ENCODE measurements around the gene FBXL13.
"Not testable (repeated sequence)": the region's sequence is repeated elsewhere in the genome, so short reads cannot be mapped to it uniquely, and the experiment has no call there.

FBXL13 gene

GRCh38 chr7:103020876-103021275 lies 53.7 kb downstream of the FBXL13 start:
- not testable (repeated sequence) for DNase-seq

DNA sequence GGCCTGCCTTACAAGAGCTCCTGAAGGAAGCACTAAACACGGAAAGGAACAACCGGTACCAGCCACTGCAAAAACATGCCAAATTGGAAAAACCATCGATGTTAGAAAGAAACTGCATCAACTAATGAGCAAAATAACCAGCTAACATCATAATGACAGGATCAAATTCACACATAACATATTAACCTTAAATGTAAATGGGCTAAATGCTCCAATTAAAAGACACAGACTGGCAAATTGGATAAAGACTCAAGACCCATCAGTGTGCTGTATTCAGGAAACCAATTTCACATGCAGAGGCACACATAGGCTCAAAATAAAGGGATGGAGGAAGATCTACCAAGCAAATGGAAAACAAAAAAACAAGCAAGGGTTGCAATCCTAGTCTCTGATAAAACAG lies 56.3 kb downstream of the FBXL13 start:
- not testable (repeated sequence) for DNase-seq

DNA sequence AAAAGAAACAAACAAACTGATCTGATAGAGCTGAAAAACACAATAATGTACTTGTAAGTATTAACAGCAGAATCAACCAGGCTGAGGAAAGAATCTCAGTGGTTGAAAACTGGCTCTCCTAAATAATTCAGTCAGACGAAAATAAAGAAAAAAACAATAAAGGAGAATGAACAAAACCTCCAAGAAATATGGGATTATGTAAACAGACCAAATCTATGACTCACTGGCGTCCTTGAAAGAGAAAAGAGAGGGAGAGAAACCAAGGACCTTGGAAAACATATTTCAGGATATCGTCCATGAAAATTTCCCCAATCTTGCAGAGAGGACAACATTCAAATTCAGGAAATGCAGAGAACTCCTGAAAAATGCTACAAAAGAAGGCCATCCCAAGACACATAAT lies 62.9 kb downstream of the FBXL13 start:
- DNase-seq, result no peak

DNA sequence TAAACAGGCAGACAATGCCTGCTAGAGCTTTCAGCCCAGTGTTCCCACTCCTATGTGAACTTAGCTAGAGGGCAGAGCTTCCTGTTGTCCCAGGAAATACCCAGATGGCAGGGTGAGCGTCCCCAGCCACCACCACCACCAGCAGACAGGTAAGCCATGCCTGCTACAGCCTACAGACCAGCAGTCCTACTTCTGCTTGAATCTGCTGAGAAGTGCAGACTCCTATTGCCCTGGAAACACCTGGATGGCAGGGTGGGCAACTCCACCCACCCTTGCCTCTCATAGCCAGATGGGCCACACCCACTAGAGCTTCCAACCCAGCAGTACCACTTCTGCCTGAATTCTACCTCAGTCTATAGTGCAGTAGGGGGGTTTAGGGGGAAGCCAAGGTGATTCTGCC lies 64.4 kb downstream of the FBXL13 start:
- no peak for DNase-seq

- no peak for DNase-seq
These were observed 65.0 kb downstream of the FBXL13 start for GRCh38 chr7:103009466-103010185.

DNA sequence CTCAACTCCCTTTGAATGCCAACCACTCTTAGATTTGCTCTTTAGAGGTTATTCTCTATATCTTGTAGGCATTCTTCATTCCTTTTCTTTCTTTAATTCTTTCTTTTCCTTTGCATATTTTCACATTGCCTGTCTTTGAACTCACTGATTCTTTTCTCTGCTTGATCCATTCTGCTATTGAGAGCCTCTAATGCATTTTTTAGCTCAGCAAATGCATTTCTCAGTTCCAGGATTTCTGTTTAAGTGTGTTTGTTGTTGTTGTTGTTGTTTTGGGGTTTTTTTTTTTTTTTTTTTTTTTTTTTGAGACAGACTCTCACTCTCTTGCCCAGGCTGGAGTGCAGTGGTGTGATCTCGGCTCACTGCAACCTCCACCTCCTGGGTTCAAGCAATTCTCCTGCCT lies 71.6 kb downstream of the FBXL13 start:
- no peak for DNase-seq

DNA sequence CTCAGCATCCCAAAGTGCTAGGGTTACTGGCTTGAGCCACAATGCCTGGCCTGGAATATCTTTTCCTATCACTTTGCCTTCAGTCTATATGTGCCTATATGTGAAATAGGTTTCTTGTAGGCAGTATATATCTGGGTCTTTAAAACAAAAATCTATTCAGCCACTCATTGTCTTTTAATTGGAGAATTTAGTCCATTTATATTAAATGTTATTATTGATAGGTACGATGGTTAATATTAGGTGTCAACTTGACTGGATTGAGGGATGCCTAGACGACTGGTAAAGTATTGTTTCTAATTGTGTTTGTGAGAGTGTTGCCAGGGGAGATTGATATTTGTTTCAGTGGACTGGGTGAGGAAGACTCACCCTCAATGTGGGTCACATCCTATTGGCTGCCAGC lies 73.4 kb downstream of the FBXL13 start:
- DNase-seq, result no peak

GRCh38 chr7:102996957-102997356 lies 77.6 kb downstream of the FBXL13 start:
- no peak for DNase-seq

DNA sequence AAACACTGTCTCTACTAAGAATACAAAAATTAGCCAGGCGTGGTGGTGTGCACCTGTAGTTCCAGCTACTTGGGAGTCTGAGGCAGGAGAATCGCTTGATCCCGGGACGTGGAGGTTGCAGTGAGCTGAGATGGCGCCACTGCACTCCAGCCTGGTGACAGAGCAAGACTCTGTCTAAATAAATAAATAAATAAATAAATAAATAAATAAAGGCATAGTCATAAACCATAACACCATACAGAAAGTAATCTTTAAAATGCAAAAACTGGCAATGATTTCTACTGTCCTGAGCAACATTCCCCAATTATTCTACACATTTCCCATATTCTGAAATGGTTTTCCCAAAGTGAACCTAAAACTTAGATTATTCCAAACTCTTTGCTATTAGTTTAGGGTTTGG lies 79.0 kb downstream of the FBXL13 start:
- DNase-seq, result not testable (repeated sequence)

- no peak for DNase-seq
These were observed 80.0 kb downstream of the FBXL13 start for GRCh38 chr7:102994567-102994966.

DNA sequence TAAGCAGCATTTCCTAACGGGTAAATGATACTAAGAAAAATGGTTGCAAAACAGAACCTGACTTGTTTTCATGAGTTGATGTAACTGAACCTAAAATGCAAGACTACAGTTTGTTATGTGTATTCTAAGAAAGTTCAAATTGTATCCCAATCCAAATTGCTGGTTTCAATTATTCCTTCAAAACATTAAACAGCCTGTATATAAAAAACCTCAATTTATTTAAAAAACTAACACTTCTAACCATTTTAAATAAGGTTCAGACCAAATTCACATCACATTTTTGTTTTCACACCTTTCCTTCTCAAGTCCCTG lies 80.9 kb downstream of the FBXL13 start:
- no peak for DNase-seq

- no peak for DNase-seq
These were observed 81.5 kb downstream of the FBXL13 start for GRCh38 chr7:102992938-102993717.

GRCh38 chr7:102992509-102992937 lies 82.1 kb downstream of the FBXL13 start:
- no peak for DNase-seq

GRCh38 chr7:102991540-102992214 lies 82.9 kb downstream of the FBXL13 start:
- no peak for DNase-seq

GRCh38 chr7:102991077-102991539 lies 83.5 kb downstream of the FBXL13 start:
- no peak for DNase-seq

- no peak for DNase-seq
These were observed 84.0 kb downstream of the FBXL13 start for GRCh38 chr7:102990642-102991041.

GRCh38 chr7:102988631-102989560 lies 85.7 kb downstream of the FBXL13 start:
- DNase-seq, result no peak

DNA sequence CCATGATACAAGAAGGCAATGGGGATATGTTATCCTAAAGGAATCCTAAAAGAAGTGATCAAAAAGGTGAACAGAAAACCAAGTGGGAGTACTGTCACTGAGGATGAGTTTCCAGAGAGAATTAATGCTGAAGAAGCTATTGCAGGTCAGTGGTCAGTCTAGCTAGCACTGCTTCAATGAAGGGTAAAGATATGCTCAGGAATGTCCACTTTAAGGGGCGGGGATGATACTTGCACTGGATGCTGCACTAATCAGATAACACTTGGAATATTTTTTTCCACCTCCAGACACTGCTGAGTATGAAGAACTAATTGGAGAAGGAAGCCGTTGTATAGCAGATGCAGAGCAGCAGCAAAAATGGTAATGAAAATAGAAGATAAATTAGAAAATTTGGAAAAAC lies 86.5 kb downstream of the FBXL13 start:
- DNase-seq, result no peak

DNA sequence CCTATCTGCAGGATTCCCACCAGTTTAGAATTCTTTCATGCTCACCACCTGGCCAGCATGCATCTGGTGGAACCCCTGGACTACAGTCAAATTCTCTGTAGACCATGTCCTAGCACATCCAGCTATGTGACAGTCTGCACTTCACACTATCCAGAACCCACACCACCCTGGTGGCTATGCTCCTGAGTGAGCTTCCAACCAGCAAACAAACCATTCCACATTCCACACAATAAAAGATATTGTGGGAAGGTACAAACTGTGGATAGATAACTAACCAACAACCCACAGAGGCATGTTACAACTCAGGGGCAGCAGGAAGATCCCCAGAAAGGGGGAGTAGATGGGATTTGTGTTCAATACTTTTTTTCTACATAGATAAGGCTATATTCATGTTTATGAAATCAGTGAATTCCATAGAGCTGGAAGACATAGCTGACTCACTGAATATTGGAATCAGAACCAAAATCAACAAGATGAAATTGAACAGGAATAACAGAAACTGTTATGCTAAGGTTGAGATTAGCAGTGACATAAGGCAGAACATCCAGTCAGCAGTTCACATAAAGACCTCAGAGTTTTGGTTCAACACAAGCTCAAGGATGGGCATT lies 89.3 kb downstream of the FBXL13 start:
- DNase-seq, result no peak

- DNase-seq, result no peak
These were observed 91.0 kb downstream of the FBXL13 start for GRCh38 chr7:102983602-102984001.

GRCh38 chr7:102982235-102982634 lies 92.4 kb downstream of the FBXL13 start:
- DNase-seq, result no peak

DNA sequence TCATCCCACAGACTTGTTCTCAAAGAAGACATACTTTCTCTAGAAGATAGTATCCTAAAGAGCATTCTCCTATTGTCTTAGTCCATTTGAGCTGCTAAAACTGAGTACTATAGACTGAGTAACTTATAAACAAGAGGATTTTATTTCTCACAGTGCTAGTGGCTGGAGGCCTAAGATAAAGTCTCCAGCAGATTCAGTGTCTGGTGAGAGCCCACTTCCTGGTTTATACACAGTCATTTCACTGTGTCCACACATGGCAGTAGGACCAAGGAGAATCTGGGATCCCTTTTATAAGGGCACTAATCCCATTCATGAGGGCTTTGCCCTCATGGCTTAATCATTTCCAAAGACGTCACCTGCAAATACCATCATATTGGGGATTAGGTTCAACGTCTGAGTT lies 93.1 kb downstream of the FBXL13 start:
- DNase-seq, result no peak

Measured in midbrain (tissue), 1 donor.